ENCODE results near the gene AGBL1. TPM values are rescaled to one million over a fixed set of nuclear protein-coding genes. Genes with fewer than 3 reads are reported as not detected.

AGBL1 gene
- total RNA-seq, 1 experiment from 2014 or later = not detected

DNA sequence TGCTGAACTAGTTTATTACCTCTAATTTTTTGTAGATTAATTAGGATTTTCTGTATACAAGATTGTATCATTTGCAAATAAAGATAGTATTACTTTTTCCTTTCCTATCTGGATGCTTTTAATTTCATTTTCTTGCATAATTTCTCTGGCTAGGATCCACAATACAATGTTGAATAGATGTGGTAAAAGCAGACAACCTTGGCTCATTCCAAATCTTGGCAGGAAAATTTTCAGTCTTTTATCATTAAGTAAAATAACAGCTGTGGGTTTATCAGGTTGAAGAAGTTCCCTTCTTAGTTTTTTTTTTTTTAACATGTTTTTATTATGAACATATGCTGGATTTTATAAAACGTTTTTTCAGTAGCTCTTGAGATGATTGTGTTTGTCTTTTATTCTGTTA, 422.6 kb downstream of the AGBL1 start:
- no peaks in the 10 kb centered on the region for H3K23me2 ChIP-seq (ENCODE audit: insufficient read length, low read depth, low read length, poor library complexity, severe bottlenecking)
- H3K9ac ChIP-seq (ENCODE audit: extremely low read depth, insufficient read length, low read length) = no peak overlapping the region
- Mint-ChIP-seq H3K27ac (no peak overlapping the region), H3K36me3 (ENCODE audit: insufficient read depth in 1 of 3, low read depth in 3 of 3) (peaks cover 0 to 1% (median 0%) of the 10 kb centered on the region in 3 experiments; a peak in 1 of 7 replicates), H3K9me3 (peaks cover 0 to 4% of the 10 kb centered on the region in 2 experiments; a peak in 1 of 5 replicates), H3K4me1 (peaks cover 10 to 14% of the 10 kb centered on the region in 2 experiments), H3K27me3 (ENCODE audit: low read depth) (no peaks in the 10 kb centered on the region), H3K4me3 (no peak overlapping the region)
- H3K4me2 ChIP-seq (ENCODE audit: insufficient read depth, insufficient read length, low read length) = no peak overlapping the region
- H4K5ac ChIP-seq (ENCODE audit: insufficient read length, low read depth, low read length) = no peak overlapping the region
- no peak overlapping the region for H4K8ac ChIP-seq (replicated peaks; ENCODE audit: insufficient read length, low read depth, low read length)
- no peaks in the 10 kb centered on the region for H4K20me1 ChIP-seq (ENCODE audit: control insufficient read depth, insufficient read depth, insufficient read length)
- no peaks in the 10 kb centered on the region for H3K27me3 ChIP-seq (ENCODE audit: insufficient read depth, low read length)
- no peak overlapping the region for H3T11ph ChIP-seq (ENCODE audit: low read length)
- no peak overlapping the region for H3K18ac ChIP-seq (ENCODE audit: insufficient read length, low read depth, low read length)
- H3K27ac ChIP-seq (ENCODE audit: insufficient read length, low read depth, low read length) = no peak overlapping the region
- no peak overlapping the region for H2BK12ac ChIP-seq (ENCODE audit: insufficient read length, low read depth, low read length)
- H2AFZ ChIP-seq (ENCODE audit: low read length) = no peak overlapping the region
- no peak overlapping the region for H3K14ac ChIP-seq (ENCODE audit: insufficient read depth, low read length)
- no peak overlapping the region for H2AK5ac ChIP-seq (ENCODE audit: insufficient read length, low read length)
- no peak overlapping the region for H3K4ac ChIP-seq (ENCODE audit: low read depth, low read length)
- H3K4me1 ChIP-seq (ENCODE audit: insufficient read depth, low read length) = peaks cover 3% of the 10 kb centered on the region
- no peaks in the 10 kb centered on the region for H3K79me2 ChIP-seq (ENCODE audit: insufficient read depth, low read length)
- TF ChIP-seq CTCF (conservative IDR thresholded peaks at IDR 0.05) = no peak
- H3K23ac ChIP-seq (ENCODE audit: insufficient read length, low read depth, low read length) = no peak overlapping the region
- no peak overlapping the region for H2BK5ac ChIP-seq (ENCODE audit: insufficient read length, low read length)
- no peaks in the 10 kb centered on the region for H3K79me1 ChIP-seq (ENCODE audit: insufficient read depth, low read depth, low read length, poor library complexity, severe bottlenecking)
- no peak for DNase-seq
- H3K56ac ChIP-seq (ENCODE audit: insufficient read length, low read depth, low read length) = no peak overlapping the region
- no peak overlapping the region for H4K91ac ChIP-seq (ENCODE audit: insufficient read length, low read depth, low read length)
- no CpG with 5 or more reads among the region's 1 CpG for whole genome bisulfite sequencing (ENCODE audit: extremely low coverage, insufficient read length, low lambda C conversion rate)
- H2BK120ac ChIP-seq (ENCODE audit: low read depth, low read length, poor library complexity, severe bottlenecking) = no peak overlapping the region
- no peak overlapping the region for H2BK15ac ChIP-seq (ENCODE audit: low read depth, low read length)
- no peaks in the 10 kb centered on the region for H3K9me3 ChIP-seq (ENCODE audit: control insufficient read depth, low read depth, low read length)
- H2BK20ac ChIP-seq (ENCODE audit: low read depth, low read length, poor library complexity, severe bottlenecking) = no peak overlapping the region

Data from H9 (cell line).